Neural progenitor cell (in vitro differentiated cells): ENCODE measurements around the gene EPHX1. TPM values are rescaled to one million over a fixed set of nuclear protein-coding genes. Genes with fewer than 3 reads are reported as not detected.
"Not testable (repeated sequence)": the region's sequence is repeated elsewhere in the genome, so short reads cannot be mapped to it uniquely, and the experiment has no call there.

ENCODE experiments used
- DNase-seq: peaks from one replicate; pipeline ENCODE4 v3.0.0-alpha.2; 2016; ENCODE audit warnings: low spot score
- H2AFZ ChIP-seq: fragments of 200-600 bp; sonication (generic); replicated peaks from 2 replicates; pipeline ENCODE4 v1.6.1; 2016; ENCODE audit warnings: antibody characterized with exemption
- H3F3A ChIP-seq: fragments of 200-600 bp; sonication (generic); 2 replicates; pipeline ENCODE4 v1.6.1; 2016; ENCODE audit warnings: antibody characterized with exemption, low read depth
- H3K27ac ChIP-seq: fragments of 200-600 bp; sonication (generic); 2 replicates; pipeline ENCODE4 v1.5.1; 2016; ENCODE audit warnings: mild to moderate bottlenecking
- H3K27me3 ChIP-seq: fragments of 200-600 bp; sonication (generic); 2 replicates; pipeline ENCODE4 v1.6.1; 2016; ENCODE audit warnings: mild to moderate bottlenecking, moderate library complexity
- H3K36me3 ChIP-seq: fragments of 200-600 bp; sonication (generic); 2 replicates; pipeline ENCODE4 v1.5.1; 2016
- H3K4me1 ChIP-seq: fragments of 200-600 bp; sonication (generic); 2 replicates; pipeline ENCODE4 v1.6.1; 2016; ENCODE audit warnings: mixed run types
- H3K4me2 ChIP-seq: fragments of 200-600 bp; sonication (generic); 2 replicates; pipeline ENCODE4 v1.6.1; 2016
- H3K4me3 ChIP-seq: fragments of 200-600 bp; sonication (generic); 2 replicates; pipeline ENCODE4 v1.5.1; 2016
- H3K79me2 ChIP-seq: fragments of 200-600 bp; sonication (generic); 2 replicates; pipeline ENCODE4 v1.6.1; 2016; ENCODE audit warnings: low read depth
- H3K9ac ChIP-seq: fragments of 200-600 bp; sonication (generic); 2 replicates; pipeline ENCODE4 v1.6.1; 2016
- H3K9me3 ChIP-seq: fragments of 200-600 bp; sonication (generic); 2 replicates; pipeline ENCODE4 v1.5.1; 2016; ENCODE audit warnings: low read depth
- H4K20me1 ChIP-seq: fragments of 200-600 bp; sonication (generic); 2 replicates; pipeline ENCODE4 v1.6.1; 2016; ENCODE audit warnings: low read depth
- H3K27ac Mint-ChIP-seq: 3 replicates; pipeline ENCODE4 v1.8.0; 2021; ENCODE audit warnings: mixed read lengths
- H3K27me3 Mint-ChIP-seq: 2 replicates; pipeline ENCODE4 v1.8.0; 2022; ENCODE audit warnings: low read depth, mild to moderate bottlenecking, inconsistent platforms, moderate library complexity, mixed read lengths; ENCODE audit not compliant: insufficient read depth
- H3K36me3 Mint-ChIP-seq: 3 replicates; pipeline ENCODE4 v1.8.0; 2021; ENCODE audit warnings: mixed read lengths
- H3K4me1 Mint-ChIP-seq: 3 replicates; pipeline ENCODE4 v1.8.0; 2021; ENCODE audit warnings: mixed read lengths
- H3K4me3 Mint-ChIP-seq: 3 replicates; pipeline ENCODE4 v1.8.0; 2021; ENCODE audit warnings: mild to moderate bottlenecking, moderate library complexity, mixed read lengths
- H3K9me3 Mint-ChIP-seq: 3 replicates; pipeline ENCODE4 v1.8.0; 2020; ENCODE audit warnings: mixed read lengths
- EZH2 ChIP-seq: fragments of 200-600 bp; sonication (generic); IDR thresholded peaks from 2 replicates; pipeline ENCODE4 v1.6.1; 2017; ENCODE audit warnings: antibody characterized with exemption, mild to moderate bottlenecking, moderate library complexity
- EZH2phosphoT487 ChIP-seq: fragments of 200-600 bp; sonication (generic); IDR thresholded peaks from 2 replicates; pipeline ENCODE4 v1.6.1; 2017; ENCODE audit warnings: antibody characterized with exemption
- total RNA-seq: library from RNA; depleted of rRNA; stranded (reverse); fragments of >200 nt; gene quantifications from 2 replicates; pipeline ENCODE4 v1.2.3, GENCODE V29; 2015; ENCODE audit warnings: low replicate concordance
- TF ChIP-seq, protein P1 (sequence below): fragments of 200-600 bp; sonication (generic); IDR thresholded peaks from 2 replicates; pipeline ENCODE4 v1.5.1; 2017; ENCODE audit warnings: antibody characterized with exemption, mild to moderate bottlenecking

Gene EPHX1
- total RNA-seq, 1 donor from 2014 or later, result 4.3 TPM

DNA sequence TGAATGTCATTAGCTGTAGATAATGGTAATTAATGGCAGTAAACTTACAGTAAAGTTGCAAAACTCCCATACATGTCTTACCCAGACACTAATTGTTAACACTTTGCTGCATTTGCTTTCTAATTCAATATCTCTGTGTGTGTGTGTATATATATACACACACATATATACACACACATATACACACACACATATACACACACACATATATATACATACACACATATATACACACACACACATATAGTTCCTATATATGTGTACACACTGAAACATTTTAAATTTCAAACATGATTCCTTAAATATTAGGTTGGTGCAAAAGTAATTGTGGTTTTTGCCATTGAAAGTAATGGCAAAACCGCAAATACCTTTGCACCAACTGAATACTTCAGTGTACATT, 3.7 kb upstream of the EPHX1 start:
- no peaks in the 10 kb centered on the region for H3K9me3 Mint-ChIP-seq
- no peak overlapping the region for H3K4me3 Mint-ChIP-seq
- peaks cover 7% of the 10 kb centered on the region for H3K4me1 ChIP-seq

DNA sequence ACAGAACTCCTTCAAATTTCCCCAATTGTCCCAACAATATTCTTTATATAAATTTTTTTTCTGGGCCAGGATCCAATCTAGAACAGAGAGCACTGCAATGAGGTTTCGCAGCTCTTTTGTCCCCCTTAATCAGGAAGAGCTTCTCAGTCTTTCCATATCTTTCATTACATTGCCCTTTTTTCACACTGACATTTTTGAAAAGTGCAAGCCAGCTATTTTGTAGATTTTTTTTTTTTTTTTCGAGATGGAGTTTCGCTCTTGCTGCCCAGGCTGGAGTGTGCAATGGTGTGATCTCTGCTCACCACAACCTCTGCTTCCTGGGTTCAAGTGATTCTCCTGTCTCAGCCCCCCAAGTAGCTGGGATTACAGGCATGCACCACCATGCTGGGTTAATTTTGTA, 3.2 kb upstream of the EPHX1 start:
- not testable (repeated sequence) for H3K79me2 ChIP-seq, H3K4me3 ChIP-seq, H3K9ac ChIP-seq, DNase-seq, H3K4me2 ChIP-seq, H3K9me3 Mint-ChIP-seq, H3K36me3 Mint-ChIP-seq, H3K4me1 ChIP-seq, H3K27ac Mint-ChIP-seq, H2AFZ ChIP-seq, H3K4me3 Mint-ChIP-seq, H3K9me3 ChIP-seq, H3K36me3 ChIP-seq, H3K27ac ChIP-seq
- peaks cover 13% of the 10 kb centered on the region for H3F3A ChIP-seq
- peaks cover 30% of the 10 kb centered on the region for H3K27me3 ChIP-seq
- H3K4me1 Mint-ChIP-seq, result peaks cover 19% of the 10 kb centered on the region
- peaks cover 11% of the 10 kb centered on the region for H3K27me3 Mint-ChIP-seq
- H4K20me1 ChIP-seq, result peaks cover 21% of the 10 kb centered on the region

More for the DNA sequence above, 3.7 kb upstream of the EPHX1 start:
- peaks cover 17% of the 10 kb centered on the region for H4K20me1 ChIP-seq
- Mint-ChIP-seq H3K4me1 (peaks cover 14% of the 10 kb centered on the region), H3K27me3 (peaks cover 11% of the 10 kb centered on the region), H3K27ac (no peak overlapping the region), H3K36me3 (peaks cover 2% of the 10 kb centered on the region)
- no peaks in the 10 kb centered on the region for H3K9me3 ChIP-seq
- H3K4me3 ChIP-seq, result no peak overlapping the region
- peaks cover 25% of the 10 kb centered on the region for H3K27me3 ChIP-seq
- no peak overlapping the region for H2AFZ ChIP-seq
- no peaks in the 10 kb centered on the region for H3K36me3 ChIP-seq
- TF ChIP-seq EZH2phosphoT487, result no peak
- TF ChIP-seq, protein P1, sequence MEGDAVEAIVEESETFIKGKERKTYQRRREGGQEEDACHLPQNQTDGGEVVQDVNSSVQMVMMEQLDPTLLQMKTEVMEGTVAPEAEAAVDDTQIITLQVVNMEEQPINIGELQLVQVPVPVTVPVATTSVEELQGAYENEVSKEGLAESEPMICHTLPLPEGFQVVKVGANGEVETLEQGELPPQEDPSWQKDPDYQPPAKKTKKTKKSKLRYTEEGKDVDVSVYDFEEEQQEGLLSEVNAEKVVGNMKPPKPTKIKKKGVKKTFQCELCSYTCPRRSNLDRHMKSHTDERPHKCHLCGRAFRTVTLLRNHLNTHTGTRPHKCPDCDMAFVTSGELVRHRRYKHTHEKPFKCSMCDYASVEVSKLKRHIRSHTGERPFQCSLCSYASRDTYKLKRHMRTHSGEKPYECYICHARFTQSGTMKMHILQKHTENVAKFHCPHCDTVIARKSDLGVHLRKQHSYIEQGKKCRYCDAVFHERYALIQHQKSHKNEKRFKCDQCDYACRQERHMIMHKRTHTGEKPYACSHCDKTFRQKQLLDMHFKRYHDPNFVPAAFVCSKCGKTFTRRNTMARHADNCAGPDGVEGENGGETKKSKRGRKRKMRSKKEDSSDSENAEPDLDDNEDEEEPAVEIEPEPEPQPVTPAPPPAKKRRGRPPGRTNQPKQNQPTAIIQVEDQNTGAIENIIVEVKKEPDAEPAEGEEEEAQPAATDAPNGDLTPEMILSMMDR, result no peak
- TF ChIP-seq EZH2, result no peak
- no peak overlapping the region for H3K4me2 ChIP-seq
- no peak overlapping the region for H3K27ac ChIP-seq
- no peaks in the 10 kb centered on the region for H3K79me2 ChIP-seq
- no peak overlapping the region for H3K9ac ChIP-seq
- peaks cover 13% of the 10 kb centered on the region for H3F3A ChIP-seq
- no peak for DNase-seq

DNA sequence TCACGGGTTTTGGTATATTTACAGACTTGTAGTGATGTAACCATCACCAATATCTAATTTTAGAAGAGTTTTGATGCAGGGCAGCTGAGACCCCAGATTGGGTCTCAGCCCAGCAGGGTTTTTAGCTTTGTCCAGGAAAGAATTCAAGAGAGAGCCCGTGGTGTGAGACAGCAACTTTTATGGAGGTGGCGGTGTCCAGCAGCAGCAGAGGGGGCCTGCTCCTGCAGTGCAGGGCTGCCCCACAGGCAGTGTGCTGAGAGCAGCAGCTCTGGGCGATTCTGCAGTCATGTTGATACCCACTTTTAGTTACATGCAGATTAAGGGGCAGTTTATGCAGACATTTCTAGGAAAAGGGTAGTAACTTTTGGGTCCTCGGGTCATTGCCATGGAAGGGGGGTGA, 1.8 kb upstream of the EPHX1 start:
- Histone ChIP-seq H3K79me2 (no peaks in the 10 kb centered on the region), H4K20me1 (peaks cover 30% of the 10 kb centered on the region), H3K27ac (no peak overlapping the region), H3F3A (peaks cover 14% of the 10 kb centered on the region), H3K4me2 (no peak overlapping the region), H2AFZ (no peak overlapping the region), H3K9me3 (no peaks in the 10 kb centered on the region), H3K4me1 (peaks cover 11% of the 10 kb centered on the region), H3K9ac (no peak overlapping the region), H3K36me3 (no peaks in the 10 kb centered on the region), H3K27me3 (peaks cover 35% of the 10 kb centered on the region), H3K4me3 (no peak overlapping the region)
- DNase-seq, result no peak
- H3K36me3 Mint-ChIP-seq, result no peaks in the 10 kb centered on the region
- H3K9me3 Mint-ChIP-seq, result no peaks in the 10 kb centered on the region
- peaks cover 15% of the 10 kb centered on the region for H3K27me3 Mint-ChIP-seq
- peak overlapping the region; percentile 28 for H3K4me3 Mint-ChIP-seq
- no peak overlapping the region for H3K27ac Mint-ChIP-seq
- TF ChIP-seq EZH2, result no peak
- TF ChIP-seq EZH2phosphoT487, result no peak
- TF ChIP-seq, protein P1, result no peak
- peaks cover 23% of the 10 kb centered on the region for H3K4me1 Mint-ChIP-seq

- H3K4me2 ChIP-seq, result peak overlapping the region; percentile 91
- peak overlapping the region; percentile 92 for H3K4me3 Mint-ChIP-seq
- H4K20me1 ChIP-seq, result peaks cover 35% of the 10 kb centered on the region
- peaks cover 25% of the 10 kb centered on the region for H3K4me1 ChIP-seq
- not testable (repeated sequence) for H3K27ac ChIP-seq, H3K9ac ChIP-seq, H3K79me2 ChIP-seq, H3K9me3 Mint-ChIP-seq, H3K36me3 ChIP-seq, H3K36me3 Mint-ChIP-seq, H3K27ac Mint-ChIP-seq, H3K9me3 ChIP-seq
- H3K4me1 Mint-ChIP-seq, result peaks cover 33% of the 10 kb centered on the region
- peaks cover 15% of the 10 kb centered on the region for H3K27me3 Mint-ChIP-seq
- H3K27me3 ChIP-seq, result peaks cover 35% of the 10 kb centered on the region
- peaks cover 23% of the 10 kb centered on the region for H3F3A ChIP-seq
- H2AFZ ChIP-seq, result peak overlapping the region; percentile 45
- peak overlapping the region; percentile 63 for H3K4me3 ChIP-seq
- peak; percentile 33 for DNase-seq
Observed at GRCh38 chr1:225810579-225811538, 935 bp downstream of the EPHX1 start.
